Neural progenitor cell (in vitro differentiated cells): ENCODE measurements around the gene SFXN5. TPM values are rescaled to one million over a fixed set of nuclear protein-coding genes. Genes with fewer than 3 reads are reported as not detected.

Source experiments
- DNase-seq: peaks from one replicate; pipeline ENCODE4 v3.0.0-alpha.2; 2016; ENCODE audit warnings: low spot score
- H2AFZ ChIP-seq: fragments of 200-600 bp; sonication (generic); replicated peaks from 2 replicates; pipeline ENCODE4 v1.6.1; 2016; ENCODE audit warnings: antibody characterized with exemption
- H3F3A ChIP-seq: fragments of 200-600 bp; sonication (generic); 2 replicates; pipeline ENCODE4 v1.6.1; 2016; ENCODE audit warnings: antibody characterized with exemption, low read depth
- H3K27ac ChIP-seq: fragments of 200-600 bp; sonication (generic); 2 replicates; pipeline ENCODE4 v1.5.1; 2016; ENCODE audit warnings: mild to moderate bottlenecking
- H3K27me3 ChIP-seq: fragments of 200-600 bp; sonication (generic); 2 replicates; pipeline ENCODE4 v1.6.1; 2016; ENCODE audit warnings: mild to moderate bottlenecking, moderate library complexity
- H3K36me3 ChIP-seq: fragments of 200-600 bp; sonication (generic); 2 replicates; pipeline ENCODE4 v1.5.1; 2016
- H3K4me1 ChIP-seq: fragments of 200-600 bp; sonication (generic); 2 replicates; pipeline ENCODE4 v1.6.1; 2016; ENCODE audit warnings: mixed run types
- H3K4me2 ChIP-seq: fragments of 200-600 bp; sonication (generic); 2 replicates; pipeline ENCODE4 v1.6.1; 2016
- H3K4me3 ChIP-seq: fragments of 200-600 bp; sonication (generic); 2 replicates; pipeline ENCODE4 v1.5.1; 2016
- H3K79me2 ChIP-seq: fragments of 200-600 bp; sonication (generic); 2 replicates; pipeline ENCODE4 v1.6.1; 2016; ENCODE audit warnings: low read depth
- H3K9ac ChIP-seq: fragments of 200-600 bp; sonication (generic); 2 replicates; pipeline ENCODE4 v1.6.1; 2016
- H3K9me3 ChIP-seq: fragments of 200-600 bp; sonication (generic); 2 replicates; pipeline ENCODE4 v1.5.1; 2016; ENCODE audit warnings: low read depth
- H4K20me1 ChIP-seq: fragments of 200-600 bp; sonication (generic); 2 replicates; pipeline ENCODE4 v1.6.1; 2016; ENCODE audit warnings: low read depth
- H3K27ac Mint-ChIP-seq: 3 replicates; pipeline ENCODE4 v1.8.0; 2021; ENCODE audit warnings: mixed read lengths
- H3K27me3 Mint-ChIP-seq: 2 replicates; pipeline ENCODE4 v1.8.0; 2022; ENCODE audit warnings: low read depth, mild to moderate bottlenecking, inconsistent platforms, moderate library complexity, mixed read lengths; ENCODE audit not compliant: insufficient read depth
- H3K36me3 Mint-ChIP-seq: 3 replicates; pipeline ENCODE4 v1.8.0; 2021; ENCODE audit warnings: mixed read lengths
- H3K4me1 Mint-ChIP-seq: 3 replicates; pipeline ENCODE4 v1.8.0; 2021; ENCODE audit warnings: mixed read lengths
- H3K4me3 Mint-ChIP-seq: 3 replicates; pipeline ENCODE4 v1.8.0; 2021; ENCODE audit warnings: mild to moderate bottlenecking, moderate library complexity, mixed read lengths
- H3K9me3 Mint-ChIP-seq: 3 replicates; pipeline ENCODE4 v1.8.0; 2020; ENCODE audit warnings: mixed read lengths
- CTCF ChIP-seq: fragments of 200-600 bp; sonication (generic); IDR thresholded peaks from 2 replicates; pipeline ENCODE4 v1.5.1; 2017; ENCODE audit warnings: antibody characterized with exemption, mild to moderate bottlenecking
- EZH2 ChIP-seq: fragments of 200-600 bp; sonication (generic); IDR thresholded peaks from 2 replicates; pipeline ENCODE4 v1.6.1; 2017; ENCODE audit warnings: antibody characterized with exemption, mild to moderate bottlenecking, moderate library complexity
- EZH2phosphoT487 ChIP-seq: fragments of 200-600 bp; sonication (generic); IDR thresholded peaks from 2 replicates; pipeline ENCODE4 v1.6.1; 2017; ENCODE audit warnings: antibody characterized with exemption
- total RNA-seq: library from RNA; depleted of rRNA; stranded (reverse); fragments of >200 nt; gene quantifications from 2 replicates; pipeline ENCODE4 v1.2.3, GENCODE V29; 2015; ENCODE audit warnings: low replicate concordance

SFXN5 gene
- total RNA-seq, 1 donor from 2014 or later: 3.4 TPM

- Histone ChIP-seq H3F3A (peaks cover 37% of the 10 kb centered on the region), H3K4me1 (peaks cover 20% of the 10 kb centered on the region), H3K36me3 (no peaks in the 10 kb centered on the region), H4K20me1 (peaks cover 29% of the 10 kb centered on the region), H3K4me3 (peak overlapping the region; percentile 85), H3K9ac (no peak overlapping the region), H2AFZ (peak overlapping the region; percentile 97), H3K27ac (no peak overlapping the region), H3K27me3 (peaks cover 40% of the 10 kb centered on the region), H3K4me2 (peak overlapping the region; percentile 87), H3K79me2 (no peaks in the 10 kb centered on the region), H3K9me3 (no peaks in the 10 kb centered on the region)
- no peaks in the 10 kb centered on the region for H3K9me3 Mint-ChIP-seq
- H3K27ac Mint-ChIP-seq: peak overlapping the region; percentile 69
- peak overlapping the region; percentile 93 for H3K4me3 Mint-ChIP-seq
- TF ChIP-seq CTCF: no peak
- TF ChIP-seq EZH2: peak; percentile 31
- peak; percentile 70 for TF ChIP-seq EZH2phosphoT487
- DNase-seq: peak; percentile 79
- peaks cover 16% of the 10 kb centered on the region for H3K4me1 Mint-ChIP-seq
- peaks cover 10% of the 10 kb centered on the region for H3K27me3 Mint-ChIP-seq
- H3K36me3 Mint-ChIP-seq: peaks cover 2% of the 10 kb centered on the region
These were observed 40.8 kb upstream of the SFXN5 start for GRCh38 chr2:73112026-73112912.

GRCh38 chr2:73111073-73112025 lies 39.8 kb upstream of the SFXN5 start:
- H3K27me3 Mint-ChIP-seq: peaks cover 9% of the 10 kb centered on the region
- DNase-seq: peak; percentile 60
- no peak overlapping the region for H3K9ac ChIP-seq

More at GRCh38 chr2:73111073-73112025, 39.8 kb upstream of the SFXN5 start:
- Histone ChIP-seq H3K4me3 (peak overlapping the region; percentile 85), H3K4me1 (peaks cover 20% of the 10 kb centered on the region), H3K4me2 (peak overlapping the region; percentile 87), H3K9me3 (no peaks in the 10 kb centered on the region), H3F3A (peaks cover 37% of the 10 kb centered on the region), H3K27ac (no peak overlapping the region), H3K27me3 (peaks cover 40% of the 10 kb centered on the region), H3K79me2 (no peaks in the 10 kb centered on the region), H3K36me3 (no peaks in the 10 kb centered on the region), H2AFZ (peak overlapping the region; percentile 97), H4K20me1 (peaks cover 29% of the 10 kb centered on the region)
- Mint-ChIP-seq H3K4me3 (peak overlapping the region; percentile 93), H3K4me1 (peaks cover 20% of the 10 kb centered on the region), H3K9me3 (no peaks in the 10 kb centered on the region), H3K36me3 (peaks cover 2% of the 10 kb centered on the region), H3K27ac (no peak overlapping the region)
- TF ChIP-seq EZH2: no peak
- no peak for TF ChIP-seq CTCF
- TF ChIP-seq EZH2phosphoT487: no peak
